ENCODE results near the gene CDHR2.

DNA sequence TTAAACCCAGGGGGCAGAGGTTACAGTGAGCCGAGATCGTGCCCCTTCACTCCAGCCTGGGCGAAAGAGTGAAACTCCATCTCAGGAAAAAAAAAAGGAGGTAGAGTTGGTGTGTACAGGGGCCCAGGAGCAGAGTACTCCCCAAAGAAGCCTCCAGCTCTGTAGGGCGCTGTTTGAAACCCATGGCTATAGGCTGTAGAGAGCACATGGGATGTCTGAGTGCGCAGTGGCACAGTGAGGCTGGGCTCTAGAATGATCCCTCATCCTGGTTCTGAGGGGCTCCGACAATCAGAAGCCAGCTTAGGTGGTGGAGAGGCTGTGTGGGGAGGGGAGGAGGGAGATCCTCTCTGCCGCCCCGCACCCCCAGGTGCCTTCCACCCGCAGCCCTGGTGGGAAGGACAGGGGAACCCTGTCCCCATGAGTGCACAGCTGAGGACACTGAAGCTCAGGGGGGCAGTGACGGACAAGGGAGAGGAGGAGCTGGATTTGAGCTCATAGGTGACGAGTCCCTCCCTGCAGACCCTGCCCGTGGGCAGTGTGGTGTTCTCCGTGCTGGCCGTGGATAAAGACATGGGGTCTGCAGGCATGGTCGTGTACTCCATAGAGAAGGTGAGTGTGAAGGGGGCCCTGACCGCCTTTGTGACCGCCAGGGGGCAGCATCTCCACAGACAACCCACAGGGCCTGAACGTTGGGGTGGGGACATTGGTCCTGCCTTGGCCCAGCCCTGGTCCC, 24.6 kb downstream of the CDHR2 start:
- TF ChIP-seq POLR2A (IDR thresholded peaks at IDR 0.05): no peak
- TF ChIP-seq, protein P1, sequence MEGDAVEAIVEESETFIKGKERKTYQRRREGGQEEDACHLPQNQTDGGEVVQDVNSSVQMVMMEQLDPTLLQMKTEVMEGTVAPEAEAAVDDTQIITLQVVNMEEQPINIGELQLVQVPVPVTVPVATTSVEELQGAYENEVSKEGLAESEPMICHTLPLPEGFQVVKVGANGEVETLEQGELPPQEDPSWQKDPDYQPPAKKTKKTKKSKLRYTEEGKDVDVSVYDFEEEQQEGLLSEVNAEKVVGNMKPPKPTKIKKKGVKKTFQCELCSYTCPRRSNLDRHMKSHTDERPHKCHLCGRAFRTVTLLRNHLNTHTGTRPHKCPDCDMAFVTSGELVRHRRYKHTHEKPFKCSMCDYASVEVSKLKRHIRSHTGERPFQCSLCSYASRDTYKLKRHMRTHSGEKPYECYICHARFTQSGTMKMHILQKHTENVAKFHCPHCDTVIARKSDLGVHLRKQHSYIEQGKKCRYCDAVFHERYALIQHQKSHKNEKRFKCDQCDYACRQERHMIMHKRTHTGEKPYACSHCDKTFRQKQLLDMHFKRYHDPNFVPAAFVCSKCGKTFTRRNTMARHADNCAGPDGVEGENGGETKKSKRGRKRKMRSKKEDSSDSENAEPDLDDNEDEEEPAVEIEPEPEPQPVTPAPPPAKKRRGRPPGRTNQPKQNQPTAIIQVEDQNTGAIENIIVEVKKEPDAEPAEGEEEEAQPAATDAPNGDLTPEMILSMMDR (IDR thresholded peaks at IDR 0.05): peak in 1 of 3 donors; percentile 17

Data from lower leg skin (tissue), 3 donors.